Mesenchymal stem cell (in vitro differentiated cells and primary cell): ENCODE results near the gene ALDH1A3. TPM values are rescaled to one million over a fixed set of nuclear protein-coding genes. Genes with fewer than 3 reads are reported as not detected.

ENCODE experiments used
- small RNA-seq: library from polyadenylated mRNA; stranded (forward); fragments of <200 nt; extraction: miRNeasy Mini kit (QIAGEN cat#:217004); gene quantifications from one replicate; pipeline ENCODE3, GENCODE V24; 2013; ENCODE audit warnings: low read depth

Gene ALDH1A3

Small RNA genes within 50 kb of the gene (small RNA-seq; reads per million reads assigned to genes)
- not detected for gene AC015712.3
